Adrenal gland (tissue), 12 donors: ENCODE data around the gene COX6B1. TPM values are rescaled to one million over a fixed set of nuclear protein-coding genes. Genes with fewer than 3 reads are reported as not detected.
"Not testable (repeated sequence)": the region's sequence is repeated elsewhere in the genome, so short reads cannot be mapped to it uniquely, and the experiment has no call there.

Experiments
- DNase-seq, 7 donors: peaks; one replicate each; pipeline ENCODE4 v3.0.0-alpha.2; 2019 to 2020
- H3K27ac ChIP-seq, 5 donors: fragments of 200-600 bp; sonication (generic) in 4 of 5; 1 replicate in 3 of 5; 2 replicates in 2 of 5; pipeline versions ENCODE4 v1.5.1 to v1.8.0; 2016 to 2020; ENCODE audit warnings: mild to moderate bottlenecking in 1 of 5
- H3K27me3 ChIP-seq: fragments of 200-600 bp; 2 replicates; pipeline ENCODE4 v1.8.0; 2021
- H3K36me3 ChIP-seq, 2 donors: fragments of 200-600 bp; replicated peaks in 1 of 2; 1 replicate in 1 of 2; 2 replicates in 1 of 2; pipeline versions ENCODE4 v1.5.1 to v1.8.0; 2018 to 2022
- H3K4me1 ChIP-seq, 2 donors: fragments of 200-600 bp; replicated peaks in 1 of 2; 1 replicate in 1 of 2; 2 replicates in 1 of 2; pipeline versions ENCODE4 v1.5.1 to v1.8.0; 2018 to 2021
- H3K4me3 ChIP-seq, 4 donors: fragments of 200-600 bp; sonication (generic) in 3 of 4; one replicate each; pipeline ENCODE4 v1.5.1; 2016 to 2018
- H3K9me3 ChIP-seq, 3 donors: fragments of 200-600 bp; sonication (generic) in 1 of 3; replicated peaks in 1 of 3; 1 replicate in 2 of 3; 2 replicates in 1 of 3; pipeline versions ENCODE4 v1.5.1 to v1.8.0; 2016 to 2021
- POLR2A ChIP-seq, 2 donors: fragments of 450-650 bp; IDR thresholded peaks; one replicate each; pipeline ENCODE4 v1.6.1; 2017; ENCODE audit warnings: antibody characterized with exemption in 2 of 2, mild to moderate bottlenecking in 2 of 2, moderate library complexity in 1 of 2
- WGBS, 4 donors: extraction: QIAGEN DNeasy Blood & Tissue Kit in 2 of 4; methylation state at CpG; one replicate each; pipeline versions ENCODE4 v1.1.5 to v1.1.7; 2013 to 2017; 5-methylcytosine and 5-hydroxymethylcytosine counted together
- intact Hi-C, 2 donors: fragments of 100-400 bp; cut with DNase I; formaldehyde crosslinking; loops; one replicate each; pipeline versions ENCODE4 v1.14.1 to v1.15.0; 2022 to 2023
- polyA plus RNA-seq, 3 donors: library from polyadenylated mRNA; stranded (reverse); fragments of 200-250 nt in 2 of 3; fragments of 350-450 nt in 1 of 3; fragmentation: Illumina TruSeq in 1 of 3; extraction: RNeasy Lipid Tissue Mini Kit (QIAGEN cat#74804) in 1 of 3; gene quantifications; one replicate each; pipeline ENCODE4 v1.2.3, GENCODE V29; 2013 to 2014
- total RNA-seq, 9 donors: library from RNA; depleted of rRNA in 4 of 9; stranded (reverse); fragments of >200 nt in 4 of 9; fragments of 120-200 nt in 1 of 9; fragmentation: NEBNext Ultra II Directional in 1 of 9; extraction: Animal tissue kit (Norgen Biotek cat#: 25700) in 1 of 9; gene quantifications; one replicate each; pipeline versions ENCODE4 v1.1.0 to v1.2.4, GENCODE V29; 2013 to 2023
- TF ChIP-seq, protein P1 (sequence below), 6 experiments: fragments of 450-650 bp in 4 of 6; fragments of 200-600 bp in 2 of 6; sonication (generic) in 1 of 6; IDR thresholded peaks; 1 replicate in 5 of 6; 2 replicates in 1 of 6; pipeline versions ENCODE4 v1.5.1 to v1.8.0; 2016 to 2021; ENCODE audit warnings: antibody characterized with exemption in 6 of 6, mild to moderate bottlenecking in 2 of 6, moderate library complexity in 1 of 6
- donor health status: healthy with polysubstance abuse.
- donor health status: Bipolar disorder and iron deficiency.
- donor health status: DM: yes; HTN: yes; CAD: no.
- donor health status: DM: no; HTN: no; CAD: no.
- donor health status: DM: no; HTN: no; CAD: no.
- donor health status: DM: yes; HTN: yes; CAD: no.

The COX6B1 gene
- total and polyA plus RNA-seq, 12 donors = 289 to 1,985 (median 530) TPM

DNA sequence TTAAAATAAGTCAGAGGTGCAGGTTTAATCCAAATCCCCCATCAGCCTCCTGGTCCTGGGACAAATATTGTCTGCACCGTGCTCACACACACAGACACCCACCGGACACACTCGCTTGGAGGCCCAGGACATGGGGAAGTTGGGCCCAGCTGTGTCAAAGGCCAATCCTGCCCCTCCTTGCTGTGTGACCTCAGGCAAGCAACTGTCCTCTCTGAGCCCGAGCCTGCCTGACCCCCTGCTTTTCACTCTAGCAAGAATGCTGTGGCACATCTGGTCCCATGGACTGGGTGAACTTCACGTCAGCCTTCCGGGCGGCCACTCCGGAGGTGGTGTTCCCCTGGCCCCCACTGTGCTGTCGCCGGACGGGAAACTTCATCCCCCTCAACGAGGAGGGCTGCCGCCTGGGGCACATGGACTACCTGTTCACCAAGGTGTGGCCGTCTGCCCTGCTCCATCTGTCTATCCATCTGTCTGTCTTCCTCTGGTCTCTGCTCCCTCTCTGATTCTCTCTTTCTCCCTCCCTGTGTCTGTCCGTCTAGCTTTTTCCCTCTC lies 27.5 kb downstream of the COX6B1 start:
- 61 to 75% (median 68%) methylated on average over 15 of the region's 15 CpGs for WGBS, 4 donors
- DNase-seq = no peak
- TF ChIP-seq, protein P1, sequence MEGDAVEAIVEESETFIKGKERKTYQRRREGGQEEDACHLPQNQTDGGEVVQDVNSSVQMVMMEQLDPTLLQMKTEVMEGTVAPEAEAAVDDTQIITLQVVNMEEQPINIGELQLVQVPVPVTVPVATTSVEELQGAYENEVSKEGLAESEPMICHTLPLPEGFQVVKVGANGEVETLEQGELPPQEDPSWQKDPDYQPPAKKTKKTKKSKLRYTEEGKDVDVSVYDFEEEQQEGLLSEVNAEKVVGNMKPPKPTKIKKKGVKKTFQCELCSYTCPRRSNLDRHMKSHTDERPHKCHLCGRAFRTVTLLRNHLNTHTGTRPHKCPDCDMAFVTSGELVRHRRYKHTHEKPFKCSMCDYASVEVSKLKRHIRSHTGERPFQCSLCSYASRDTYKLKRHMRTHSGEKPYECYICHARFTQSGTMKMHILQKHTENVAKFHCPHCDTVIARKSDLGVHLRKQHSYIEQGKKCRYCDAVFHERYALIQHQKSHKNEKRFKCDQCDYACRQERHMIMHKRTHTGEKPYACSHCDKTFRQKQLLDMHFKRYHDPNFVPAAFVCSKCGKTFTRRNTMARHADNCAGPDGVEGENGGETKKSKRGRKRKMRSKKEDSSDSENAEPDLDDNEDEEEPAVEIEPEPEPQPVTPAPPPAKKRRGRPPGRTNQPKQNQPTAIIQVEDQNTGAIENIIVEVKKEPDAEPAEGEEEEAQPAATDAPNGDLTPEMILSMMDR (IDR thresholded peaks at IDR 0.05) = no peak
- TF ChIP-seq POLR2A (IDR thresholded peaks at IDR 0.05) = no peak
- H3K27ac ChIP-seq = no peak overlapping the region
- peaks cover 3% of the 10 kb centered on the region for H3K27me3 ChIP-seq
- peaks cover 0 to 7% of the 10 kb centered on the region in 2 donors for H3K4me1 ChIP-seq
- no peak overlapping the region for H3K4me3 ChIP-seq
- no peaks in the 10 kb centered on the region for H3K9me3 ChIP-seq
- intact Hi-C loops = no loop called here
- H3K36me3 ChIP-seq = no peaks in the 10 kb centered on the region

DNA sequence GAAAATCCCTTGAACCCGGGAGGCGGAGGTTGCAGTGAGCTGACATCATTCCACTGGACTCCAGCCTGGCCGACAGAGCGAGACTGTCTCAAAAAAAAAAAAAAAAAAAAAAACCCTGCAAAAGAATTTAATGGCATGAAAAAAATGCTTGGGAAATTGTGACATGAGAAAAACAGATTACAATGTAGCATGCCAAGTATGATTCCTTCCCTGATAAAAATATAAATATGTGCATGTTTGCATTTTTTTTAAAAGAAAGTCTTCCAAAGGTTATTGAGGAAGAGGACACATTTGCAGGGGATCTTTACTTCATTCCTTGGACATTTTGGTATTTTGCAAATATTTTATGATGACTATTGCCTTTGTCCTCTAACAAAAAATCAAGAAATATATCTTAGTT lies 41.7 kb downstream of the COX6B1 start:
- H3K4me1 ChIP-seq = no peaks in the 10 kb centered on the region
- H3K36me3 ChIP-seq = no peaks in the 10 kb centered on the region
- TF ChIP-seq POLR2A (IDR thresholded peaks at IDR 0.05) = no peak
- TF ChIP-seq, protein P1 (IDR thresholded peaks at IDR 0.05) = no peak
- H3K27me3 ChIP-seq = no peaks in the 10 kb centered on the region
- no peak overlapping the region for H3K4me3 ChIP-seq
- no peak for DNase-seq
- H3K27ac ChIP-seq = no peak overlapping the region
- H3K9me3 ChIP-seq = no peaks in the 10 kb centered on the region
- 33 to 60% (median 54%) methylated on average over 4 of the region's 4 CpGs for WGBS, 4 donors
- intact Hi-C loops = loop anchor here in 1 of 2 donors (10.0 kb wide), 1 partner anchor 245 kb away; the partner anchor contains the start of gene LRFN3

DNA sequence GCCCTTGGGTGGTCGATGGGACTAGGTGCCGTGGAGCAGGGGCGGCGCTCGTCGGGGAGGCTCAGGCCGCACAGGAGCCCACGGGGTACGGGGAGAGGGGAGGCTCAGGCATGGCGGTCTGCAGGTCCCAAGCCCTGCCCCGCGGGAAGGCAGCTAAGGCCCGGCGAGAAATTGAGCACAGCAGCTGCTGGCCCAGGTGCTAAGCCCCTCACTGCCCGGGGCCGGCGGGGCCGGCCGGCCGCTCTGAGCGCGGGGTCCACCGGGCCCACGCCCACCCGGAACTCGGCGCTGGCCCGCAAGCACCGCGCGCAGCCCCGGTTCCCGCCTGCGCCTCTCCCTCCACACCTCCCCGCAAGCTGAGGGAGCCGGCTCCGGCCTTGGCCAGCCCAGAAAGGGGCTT lies 43.0 kb downstream of the COX6B1 start:
- H3K9me3 ChIP-seq, H3K27ac ChIP-seq, DNase-seq, H3K4me1 ChIP-seq, H3K27me3 ChIP-seq, H3K36me3 ChIP-seq, H3K4me3 ChIP-seq: not testable (repeated sequence)
- 86 to 100% (median 93%) methylated on average over 3 to 37 of the region's 37 CpGs for WGBS, 4 donors
- intact Hi-C loops = loop anchor here in 1 of 2 donors (10.0 kb wide), 1 partner anchor 244 kb away; the partner anchor contains the start of gene LRFN3

DNA sequence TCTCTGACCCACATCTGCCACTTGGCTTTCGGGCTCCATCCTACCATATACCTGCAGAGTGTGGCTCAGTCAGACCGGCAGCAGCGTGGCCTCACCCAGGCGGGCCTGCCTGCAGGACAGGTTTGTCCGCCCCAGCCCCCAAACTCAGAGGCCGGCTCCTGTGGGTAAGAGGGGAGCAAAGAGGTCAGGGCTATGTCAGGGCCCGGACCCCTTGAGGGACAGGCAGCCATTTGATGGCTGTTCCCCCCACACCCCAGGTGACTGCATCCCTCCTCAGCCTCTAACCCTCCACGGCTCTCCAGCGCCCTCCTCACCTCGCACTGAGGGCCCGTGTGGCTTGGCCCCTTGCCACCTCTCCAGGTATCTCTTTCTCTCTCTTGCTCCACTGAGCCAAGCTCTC lies 43.9 kb downstream of the COX6B1 start:
- H3K4me1 ChIP-seq = no peaks in the 10 kb centered on the region
- H3K4me3 ChIP-seq = no peak overlapping the region
- DNase-seq = no peak
- H3K9me3 ChIP-seq = no peaks in the 10 kb centered on the region
- WGBS, 4 donors = 38 to 83% (median 80%) methylated on average over 3 to 11 of the region's 11 CpGs
- H3K36me3 ChIP-seq = no peaks in the 10 kb centered on the region
- TF ChIP-seq, protein P1 (IDR thresholded peaks at IDR 0.05) = no peak
- TF ChIP-seq POLR2A (IDR thresholded peaks at IDR 0.05) = no peak
- no peaks in the 10 kb centered on the region for H3K27me3 ChIP-seq
- H3K27ac ChIP-seq = no peak overlapping the region
- intact Hi-C loops = loop anchor here in 1 of 2 donors (10.0 kb wide), 1 partner anchor 243 kb away; the partner anchor contains the start of gene LRFN3

DNA sequence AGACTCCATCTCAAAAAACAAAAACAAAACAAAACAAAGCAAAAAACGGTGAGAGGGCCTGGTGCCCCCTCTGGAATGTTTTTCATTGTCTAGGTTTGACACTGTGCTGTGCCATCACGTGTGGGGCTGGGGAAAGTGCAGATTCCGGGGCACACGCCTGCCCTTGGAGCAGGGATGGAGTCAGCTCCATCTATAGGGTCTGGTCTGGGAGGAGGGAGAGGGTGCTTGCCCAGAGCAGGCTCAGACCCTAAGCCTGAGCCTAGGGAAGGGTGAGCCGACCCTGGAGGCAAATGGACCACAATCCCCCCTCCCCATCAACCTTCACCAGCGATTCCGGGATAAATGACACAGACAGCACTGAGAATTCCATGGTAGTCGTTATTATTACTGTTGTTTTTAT lies 45.3 kb downstream of the COX6B1 start:
- Histone ChIP-seq H3K4me3 (no peak overlapping the region), H3K9me3 (no peaks in the 10 kb centered on the region), H3K27me3 (no peaks in the 10 kb centered on the region), H3K36me3 (no peaks in the 10 kb centered on the region), H3K4me1 (no peaks in the 10 kb centered on the region), H3K27ac (no peak overlapping the region)
- TF ChIP-seq POLR2A (IDR thresholded peaks at IDR 0.05) = no peak
- DNase-seq = no peak
- intact Hi-C loops = loop anchor here in 1 of 2 donors (10.0 kb wide), 1 partner anchor 241 kb away; the partner anchor contains the start of gene LRFN3
- 2 to 14% (median 8%) methylated on average over 4 to 8 of the region's 8 CpGs for WGBS, 4 donors
